CD14-positive monocyte (primary cell): ENCODE results near the gene PKP4. TPM values are rescaled to one million over a fixed set of nuclear protein-coding genes. Genes with fewer than 3 reads are reported as not detected.

Experiments used
- DNase-seq, 3 donors: peaks; one replicate each; pipeline ENCODE4 v3.0.0-alpha.2; 2011 to 2022
- H2AFZ ChIP-seq: 2 replicates; pipeline ENCODE4 v1.6.0; 2012; ENCODE audit warnings: mild to moderate bottlenecking, low read depth, low read length, inconsistent platforms; ENCODE audit not compliant: insufficient read depth, poor library complexity, severe bottlenecking
- H3K27ac ChIP-seq, 2 donors: 1 replicate in 1 of 2; 2 replicates in 1 of 2; pipeline ENCODE4 v1.5.1; 2012 to 2013; ENCODE audit warnings: low read length in 2 of 2, control low read depth in 1 of 2, inconsistent platforms in 1 of 2, low read depth in 1 of 2, mild to moderate bottlenecking in 1 of 2
- H3K27me3 ChIP-seq, 2 donors: one replicate each; pipeline versions ENCODE4 v1.6.0 to v1.6.1; 2011 to 2013; ENCODE audit warnings: low read length in 2 of 2; ENCODE audit not compliant: control insufficient read depth in 2 of 2, insufficient read depth in 2 of 2
- H3K36me3 ChIP-seq, 2 donors: replicated peaks in 1 of 2; 1 replicate in 1 of 2; 2 replicates in 1 of 2; pipeline versions ENCODE4 v1.5.1 to v1.6.1; 2012 to 2013; ENCODE audit warnings: low read length in 2 of 2, control low read depth in 1 of 2, inconsistent platforms in 1 of 2, mild to moderate bottlenecking in 1 of 2; ENCODE audit not compliant: insufficient read depth in 2 of 2, control insufficient read depth in 1 of 2
- H3K4me1 ChIP-seq, 2 donors: 1 replicate in 1 of 2; 2 replicates in 1 of 2; pipeline versions ENCODE4 v1.5.1 to v1.6.1; 2012 to 2013; ENCODE audit warnings: low read length in 2 of 2, control low read depth in 1 of 2, inconsistent platforms in 1 of 2, mild to moderate bottlenecking in 1 of 2, moderate library complexity in 1 of 2; ENCODE audit not compliant: insufficient read depth in 2 of 2, control insufficient read depth in 1 of 2
- H3K4me2 ChIP-seq: replicated peaks from 2 replicates; pipeline ENCODE3; 2012; ENCODE audit warnings: low read length, moderate library complexity, mild to moderate bottlenecking; ENCODE audit not compliant: poor library complexity, severe bottlenecking; ENCODE audit errors: extremely low read depth
- H3K4me3 ChIP-seq, 3 experiments: fragments of 200-600 bp in 1 of 3; sonication (generic) in 1 of 3; replicated peaks in 1 of 3; 1 replicate in 2 of 3; 2 replicates in 1 of 3; pipeline ENCODE4 v1.5.1; 2011 to 2013; ENCODE audit warnings: low read length in 3 of 3, mild to moderate bottlenecking in 3 of 3, control low read depth in 2 of 3, low read depth in 2 of 3, inconsistent platforms in 1 of 3, moderate library complexity in 1 of 3
- H3K79me2 ChIP-seq: 2 replicates; pipeline ENCODE4 v1.6.0; 2012; ENCODE audit warnings: mild to moderate bottlenecking, control low read depth, inconsistent platforms, low read length, moderate library complexity; ENCODE audit not compliant: insufficient read depth
- H3K9ac ChIP-seq: 2 replicates; pipeline ENCODE4 v1.6.0; 2017; ENCODE audit warnings: low read length, mild to moderate bottlenecking; ENCODE audit not compliant: insufficient read depth, poor library complexity, severe bottlenecking
- H3K9me3 ChIP-seq, 2 donors: replicated peaks in 1 of 2; 1 replicate in 1 of 2; 2 replicates in 1 of 2; pipeline versions ENCODE4 v1.5.1 to v1.6.1; 2012 to 2013; ENCODE audit warnings: low read length in 2 of 2, control low read depth in 1 of 2; ENCODE audit not compliant: control insufficient read depth in 1 of 2, insufficient read depth in 1 of 2
- H4K20me1 ChIP-seq: 2 replicates; pipeline ENCODE4 v1.6.0; 2012; ENCODE audit warnings: mild to moderate bottlenecking, low read length, control low read depth, moderate library complexity; ENCODE audit not compliant: insufficient read depth
- H3K27ac Mint-ChIP-seq, 7 donors: one replicate each; pipeline ENCODE4 v1.8.0; 2020; ENCODE audit warnings: mild to moderate bottlenecking in 7 of 7, mixed read lengths in 7 of 7, moderate library complexity in 6 of 7, inconsistent platforms in 2 of 7
- H3K27me3 Mint-ChIP-seq, 3 donors: one replicate each; pipeline ENCODE4 v1.8.0; 2021 to 2022; ENCODE audit warnings: low read depth in 3 of 3, mild to moderate bottlenecking in 3 of 3, mixed read lengths in 3 of 3, moderate library complexity in 3 of 3, inconsistent platforms in 1 of 3
- H3K36me3 Mint-ChIP-seq, 2 donors: one replicate each; pipeline ENCODE4 v1.8.0; 2020; ENCODE audit warnings: mixed read lengths in 2 of 2, inconsistent platforms in 1 of 2, mild to moderate bottlenecking in 1 of 2
- H3K4me1 Mint-ChIP-seq: one replicate; pipeline ENCODE4 v1.8.0; 2020; ENCODE audit warnings: mild to moderate bottlenecking, mixed read lengths
- H3K4me3 Mint-ChIP-seq, 2 donors: one replicate each; pipeline ENCODE4 v1.8.0; 2020; ENCODE audit warnings: mild to moderate bottlenecking in 2 of 2, mixed read lengths in 2 of 2, moderate library complexity in 1 of 2
- H3K9me3 Mint-ChIP-seq, 7 donors: one replicate each; pipeline ENCODE4 v1.8.0; 2020 to 2022; ENCODE audit warnings: mixed read lengths in 7 of 7, mild to moderate bottlenecking in 6 of 7, moderate library complexity in 6 of 7, inconsistent platforms in 2 of 7
- WGBS: methylation state at CpG from one replicate; pipeline ENCODE4 v1.1.5; 2013; ENCODE audit warnings: missing lambda C conversion rate; ENCODE audit not compliant: insufficient coverage; 5-methylcytosine and 5-hydroxymethylcytosine counted together
- intact Hi-C, 2 donors: fragments of 100-400 bp; cut with micrococcal nuclease; formaldehyde crosslinking; loops; one replicate each; pipeline versions ENCODE4 v1.15.0 to v1.15.1; 2023
- polyA plus RNA-seq, 3 donors: library from polyadenylated mRNA; depleted of rRNA in 1 of 3; unstranded in 2 of 3; stranded (reverse) in 1 of 3; fragments of 300-500 nt in 2 of 3; fragments of >200 nt in 1 of 3; fragmentation: Illumina TruSeq in 2 of 3; gene quantifications; 1 replicate in 2 of 3; 2 replicates in 1 of 3; pipeline ENCODE4 v1.2.3, GENCODE V29; 2012 to 2021
- TF ChIP-seq, protein P1 (sequence below): fragments of 200-600 bp; IDR thresholded peaks from one replicate; pipeline ENCODE4 v1.8.0; 2022; ENCODE audit warnings: antibody characterized with exemption, mild to moderate bottlenecking

PKP4 gene
- polyA plus RNA-seq, 3 donors = 0.33 to 9.4 (median 0.73) TPM

DNA sequence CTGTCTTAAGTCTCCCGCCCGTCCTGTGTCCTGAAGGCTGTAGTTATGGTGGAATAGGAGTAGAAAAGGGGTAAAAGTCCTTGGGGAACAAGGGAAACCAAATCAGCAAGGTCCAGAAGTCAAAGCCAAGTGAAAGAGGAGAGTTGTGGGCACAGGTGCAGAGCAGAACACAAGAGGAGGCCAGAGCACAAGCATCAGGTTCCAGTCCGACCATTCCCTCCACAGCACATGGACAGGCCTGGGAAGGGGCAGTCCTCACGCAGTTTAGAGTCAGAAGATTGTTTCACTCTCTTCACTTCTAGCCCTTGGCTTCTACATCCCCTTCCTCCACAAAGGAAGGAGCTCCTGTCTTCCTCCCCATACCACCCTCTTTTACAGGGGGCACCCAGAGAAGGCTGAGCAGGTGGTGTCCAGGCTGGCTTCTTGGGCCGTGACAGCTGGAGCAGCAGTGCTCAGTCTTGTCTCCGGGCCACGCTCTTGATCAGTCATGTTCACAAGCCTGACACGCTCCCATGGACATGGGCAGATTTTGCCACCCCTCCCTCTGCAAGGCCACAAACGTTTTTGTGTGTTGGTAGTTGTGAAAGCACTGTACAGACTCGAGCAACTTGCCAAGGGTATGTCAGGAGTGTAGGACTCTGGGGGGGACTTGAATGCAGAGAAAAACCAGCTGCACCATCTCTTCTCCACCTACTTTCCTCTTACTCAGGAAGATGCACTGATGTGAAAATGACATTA is 199.9 kb downstream of the PKP4 start:
- Histone ChIP-seq H3K36me3 (peaks cover 2 to 43% of the 10 kb centered on the region in 2 donors), H2AFZ (no peak overlapping the region)

DNA sequence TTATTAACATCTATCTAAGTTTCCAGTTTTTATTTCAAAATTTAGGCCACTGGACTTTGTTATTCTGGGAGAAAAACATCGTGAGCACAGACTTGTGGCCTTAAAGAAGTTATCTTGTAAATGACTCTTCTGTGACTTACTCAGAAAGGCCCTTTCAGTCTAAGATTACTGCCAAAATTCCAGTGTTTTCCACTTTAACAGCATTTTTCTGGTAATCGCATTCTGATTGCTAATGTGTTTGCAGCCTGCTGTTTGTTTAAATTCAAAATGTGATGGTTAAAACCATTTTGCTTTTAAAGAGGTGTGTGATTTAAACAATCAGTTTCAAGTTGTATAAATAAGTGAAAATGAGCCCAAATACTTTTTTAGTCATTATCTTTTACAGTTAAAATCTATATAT is 201.6 kb downstream of the PKP4 start:
- H3K36me3 ChIP-seq = peaks cover 6 to 55% of the 10 kb centered on the region in 2 donors
- DNase-seq = no peak
- TF ChIP-seq, protein P1, sequence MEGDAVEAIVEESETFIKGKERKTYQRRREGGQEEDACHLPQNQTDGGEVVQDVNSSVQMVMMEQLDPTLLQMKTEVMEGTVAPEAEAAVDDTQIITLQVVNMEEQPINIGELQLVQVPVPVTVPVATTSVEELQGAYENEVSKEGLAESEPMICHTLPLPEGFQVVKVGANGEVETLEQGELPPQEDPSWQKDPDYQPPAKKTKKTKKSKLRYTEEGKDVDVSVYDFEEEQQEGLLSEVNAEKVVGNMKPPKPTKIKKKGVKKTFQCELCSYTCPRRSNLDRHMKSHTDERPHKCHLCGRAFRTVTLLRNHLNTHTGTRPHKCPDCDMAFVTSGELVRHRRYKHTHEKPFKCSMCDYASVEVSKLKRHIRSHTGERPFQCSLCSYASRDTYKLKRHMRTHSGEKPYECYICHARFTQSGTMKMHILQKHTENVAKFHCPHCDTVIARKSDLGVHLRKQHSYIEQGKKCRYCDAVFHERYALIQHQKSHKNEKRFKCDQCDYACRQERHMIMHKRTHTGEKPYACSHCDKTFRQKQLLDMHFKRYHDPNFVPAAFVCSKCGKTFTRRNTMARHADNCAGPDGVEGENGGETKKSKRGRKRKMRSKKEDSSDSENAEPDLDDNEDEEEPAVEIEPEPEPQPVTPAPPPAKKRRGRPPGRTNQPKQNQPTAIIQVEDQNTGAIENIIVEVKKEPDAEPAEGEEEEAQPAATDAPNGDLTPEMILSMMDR = no peak
- no peak overlapping the region for H3K4me3 ChIP-seq
- no peaks in the 10 kb centered on the region for H3K9me3 ChIP-seq
- 93% methylated on average over 2 of the region's 2 CpGs for WGBS
- no peak overlapping the region for H3K27ac ChIP-seq
- H3K36me3 Mint-ChIP-seq = peaks cover 5 to 10% of the 10 kb centered on the region in 2 donors
- H3K4me3 Mint-ChIP-seq = no peak overlapping the region
- H3K27ac Mint-ChIP-seq = no peak overlapping the region
- intact Hi-C loops = no loop called here
- H3K4me1 Mint-ChIP-seq = no peaks in the 10 kb centered on the region
- peaks cover 0 to 1% (median 0%) of the 10 kb centered on the region in 3 donors for H3K27me3 Mint-ChIP-seq
- no peaks in the 10 kb centered on the region for H3K4me1 ChIP-seq
- no peak overlapping the region for H2AFZ ChIP-seq
- H3K79me2 ChIP-seq = no peaks in the 10 kb centered on the region
- no peak overlapping the region for H3K9ac ChIP-seq
- no peaks in the 10 kb centered on the region for H3K9me3 Mint-ChIP-seq
- H3K4me2 ChIP-seq = no peak overlapping the region
- H4K20me1 ChIP-seq = no peaks in the 10 kb centered on the region
- no peaks in the 10 kb centered on the region for H3K27me3 ChIP-seq

More for the DNA sequence above, 199.9 kb downstream of the PKP4 start:
- Histone ChIP-seq H3K9ac (no peak overlapping the region), H3K9me3 (no peaks in the 10 kb centered on the region), H3K27me3 (no peaks in the 10 kb centered on the region), H3K27ac (no peak overlapping the region), H3K4me1 (no peaks in the 10 kb centered on the region), H3K4me2 (no peak overlapping the region), H4K20me1 (no peaks in the 10 kb centered on the region), H3K4me3 (no peak overlapping the region), H3K79me2 (no peaks in the 10 kb centered on the region)
- H3K4me1 Mint-ChIP-seq = no peaks in the 10 kb centered on the region
- H3K36me3 Mint-ChIP-seq = peaks cover 7 to 12% of the 10 kb centered on the region in 2 donors
- H3K27ac Mint-ChIP-seq = no peak overlapping the region
- TF ChIP-seq, protein P1 = no peak
- H3K4me3 Mint-ChIP-seq = no peak overlapping the region
- H3K9me3 Mint-ChIP-seq = no peaks in the 10 kb centered on the region
- no peak for DNase-seq
- intact Hi-C loops = no loop called here
- H3K27me3 Mint-ChIP-seq = peaks cover 0 to 2% (median 1%) of the 10 kb centered on the region in 3 donors
- 98% methylated on average over 6 of the region's 10 CpGs for WGBS
